ENCODE results near the gene GATA5.

The GATA5 gene

GRCh38 chr20:62496568-62497218 lies 20.9 kb upstream of the GATA5 start:
- no peaks in the 10 kb centered on the region for H3K4me1 ChIP-seq (ENCODE audit: control insufficient read depth, insufficient read depth, low read length)
- H3K27ac ChIP-seq (ENCODE audit: extremely low read depth, low read depth, low read length): no peak overlapping the region
- H3K4me3 ChIP-seq (ENCODE audit: low read depth, low read length): no peak overlapping the region
- POLR2A ChIA-PET: no interaction called here
- peak; percentile 86 for TF ChIP-seq PRDM4 (tag by site-specific recombination; IDR thresholded peaks at IDR 0.05)
- peak; percentile 13; the same call in 1 of the 2 replicates for TF ChIP-seq GLIS1 (tag by site-specific recombination; IDR thresholded peaks at IDR 0.05)
- 0 out of 2 replicates have a peak, but pooled peaks have one; percentile 30 for TF ChIP-seq CTCF (tag by site-specific recombination; IDR thresholded peaks at IDR 0.05)
- TF ChIP-seq ZNF654 (tag by site-specific recombination; IDR thresholded peaks at IDR 0.05; ENCODE audit: low read depth): peak; percentile 26; the same call in 1 of the 2 replicates
- no peak for TF ChIP-seq MYNN (tag by site-specific recombination; IDR thresholded peaks at IDR 0.05; ENCODE audit: borderline replicate concordance)
- no peak for TF ChIP-seq PRDM1 (tag by site-specific recombination; IDR thresholded peaks at IDR 0.05)
- peak; percentile 31; the same call in 1 of the 2 replicates for TF ChIP-seq PATZ1 (tag by site-specific recombination; IDR thresholded peaks at IDR 0.05)
- TF ChIP-seq ZBTB1 (tag by site-specific recombination; IDR thresholded peaks at IDR 0.05): no peak
- no peak for TF ChIP-seq ZNF121 (tag by site-specific recombination; IDR thresholded peaks at IDR 0.05)
- TF ChIP-seq ZNF416 (tag by site-specific recombination; IDR thresholded peaks at IDR 0.05): no peak
- TF ChIP-seq ZNF48 (tag by site-specific recombination; IDR thresholded peaks at IDR 0.05): no peak
- peak; percentile 6 for TF ChIP-seq ZBTB26 (tag by site-specific recombination; optimal IDR thresholded peaks at IDR 0.05)
- TF ChIP-seq ZNF843 (tag by site-specific recombination; IDR thresholded peaks at IDR 0.05): no peak
- TF ChIP-seq ATF2 (tag by site-specific recombination; IDR thresholded peaks at IDR 0.05; ENCODE audit: low read depth): no peak
- TF ChIP-seq OSR2 (tag by site-specific recombination; IDR thresholded peaks at IDR 0.05): no peak
- CTCF ChIA-PET: interaction anchor here (0.7 to 1.3 kb wide), 6 partner anchors 19 to 1166 kb away, joined by 3 to 4 read pairs (median 3); partner anchors contain the start of gene RPS21
- no peaks in the 10 kb centered on the region for H3K36me3 ChIP-seq (ENCODE audit: control insufficient read depth in 2 of 2, insufficient read depth in 1 of 2, low read length in 2 of 2)
- H3K9me3 ChIP-seq (ENCODE audit: control insufficient read depth, insufficient read depth, low read depth, low read length): no peaks in the 10 kb centered on the region

Measured in HEK293 (cell line).